OCI-LY1 (cell line): ENCODE results near the gene MAPK1.

Experiments used
- EZH2 ChIP-seq: fragments of 200-600 bp; sonication (generic), shearing (Covaris generic); IDR thresholded peaks from 2 replicates; pipeline ENCODE4 v1.8.0; 2017; ENCODE audit warnings: borderline replicate concordance, mixed run types, mild to moderate bottlenecking, antibody characterized with exemption, low read length, moderate library complexity, mixed read lengths
- TF ChIP-seq, protein P1 (sequence below): fragments of 200-600 bp; sonication (generic), shearing (Covaris generic); IDR thresholded peaks from 2 replicates; pipeline ENCODE4 v1.5.1; 2017; ENCODE audit warnings: mild to moderate bottlenecking, antibody characterized with exemption, low read length, moderate library complexity, mixed read lengths

DNA sequence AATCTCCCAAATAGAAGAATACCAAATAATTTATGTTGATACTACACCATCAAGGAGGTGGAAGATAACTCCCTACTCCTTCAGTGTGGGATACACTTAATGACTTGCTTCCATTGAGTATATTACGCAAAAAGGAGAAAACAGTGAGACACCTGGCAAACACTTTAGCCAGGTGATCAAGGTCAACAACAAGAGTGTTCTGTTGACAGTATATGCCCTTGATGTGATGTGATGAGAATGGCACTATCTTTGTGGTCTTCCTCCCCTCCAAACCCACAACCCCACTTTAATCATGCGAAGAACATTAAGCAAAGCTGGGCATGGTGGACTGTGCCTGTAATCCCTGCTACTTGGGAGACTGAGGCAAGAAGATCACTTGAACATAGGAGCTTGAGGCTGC is 26.0 kb downstream of the MAPK1 start:
- TF ChIP-seq, protein P1, sequence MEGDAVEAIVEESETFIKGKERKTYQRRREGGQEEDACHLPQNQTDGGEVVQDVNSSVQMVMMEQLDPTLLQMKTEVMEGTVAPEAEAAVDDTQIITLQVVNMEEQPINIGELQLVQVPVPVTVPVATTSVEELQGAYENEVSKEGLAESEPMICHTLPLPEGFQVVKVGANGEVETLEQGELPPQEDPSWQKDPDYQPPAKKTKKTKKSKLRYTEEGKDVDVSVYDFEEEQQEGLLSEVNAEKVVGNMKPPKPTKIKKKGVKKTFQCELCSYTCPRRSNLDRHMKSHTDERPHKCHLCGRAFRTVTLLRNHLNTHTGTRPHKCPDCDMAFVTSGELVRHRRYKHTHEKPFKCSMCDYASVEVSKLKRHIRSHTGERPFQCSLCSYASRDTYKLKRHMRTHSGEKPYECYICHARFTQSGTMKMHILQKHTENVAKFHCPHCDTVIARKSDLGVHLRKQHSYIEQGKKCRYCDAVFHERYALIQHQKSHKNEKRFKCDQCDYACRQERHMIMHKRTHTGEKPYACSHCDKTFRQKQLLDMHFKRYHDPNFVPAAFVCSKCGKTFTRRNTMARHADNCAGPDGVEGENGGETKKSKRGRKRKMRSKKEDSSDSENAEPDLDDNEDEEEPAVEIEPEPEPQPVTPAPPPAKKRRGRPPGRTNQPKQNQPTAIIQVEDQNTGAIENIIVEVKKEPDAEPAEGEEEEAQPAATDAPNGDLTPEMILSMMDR, result no peak
- TF ChIP-seq EZH2, result no peak
